ENCODE results near the gene RSU1.
"Not testable (repeated sequence)": the region's sequence is repeated elsewhere in the genome, so short reads cannot be mapped to it uniquely, and the experiment has no call there.

Gene RSU1

GRCh38 chr10:16817125-16818019 is at the start of gene RSU1:
TSS of gene RSU1 (minus strand) at chr10:16817424. CDS start at chr10:16817081, 343 bp downstream.
- peak; percentile 93 to 98 for DNase-seq

GRCh38 chr10:16866541-16867275 is 49.5 kb upstream of the RSU1 start:
- DNase-seq = no peak

- DNase-seq = no peak
These were observed 48.5 kb upstream of the RSU1 start for GRCh38 chr10:16865766-16866165.

- DNase-seq = no peak
These were observed 46.5 kb upstream of the RSU1 start for GRCh38 chr10:16863766-16864165.

- no peak for DNase-seq
These were observed 40.2 kb upstream of the RSU1 start for GRCh38 chr10:16857419-16857818.

- no peak for DNase-seq
These were observed 39.3 kb upstream of the RSU1 start for GRCh38 chr10:16856567-16856966.

- DNase-seq = no peak
These were observed 38.9 kb upstream of the RSU1 start for GRCh38 chr10:16856092-16856491.

- no peak for DNase-seq
These were observed 37.4 kb upstream of the RSU1 start for GRCh38 chr10:16854623-16855022.

GRCh38 chr10:16853809-16854208 is 36.6 kb upstream of the RSU1 start:
- DNase-seq = no peak

GRCh38 chr10:16853201-16853600 is 36.0 kb upstream of the RSU1 start:
- DNase-seq = peak in 1 of 2 experiments; percentile 49

- DNase-seq = no peak
These were observed 35.4 kb upstream of the RSU1 start for GRCh38 chr10:16852624-16853023.

- DNase-seq = no peak
These were observed 31.4 kb upstream of the RSU1 start for GRCh38 chr10:16848562-16849154.

- DNase-seq = no peak
These were observed 30.4 kb upstream of the RSU1 start for GRCh38 chr10:16847644-16848043.

- DNase-seq = no peak
These were observed 28.0 kb upstream of the RSU1 start for GRCh38 chr10:16845248-16845647.

- DNase-seq = peak in 1 of 2 experiments; percentile 63
These were observed 26.1 kb upstream of the RSU1 start for GRCh38 chr10:16843252-16843870.

- no peak for DNase-seq
These were observed 18.0 kb upstream of the RSU1 start for GRCh38 chr10:16835228-16835627.

- no peak for DNase-seq
These were observed 15.3 kb upstream of the RSU1 start for GRCh38 chr10:16832351-16833080.

- DNase-seq = no peak
These were observed 11.5 kb upstream of the RSU1 start for GRCh38 chr10:16828701-16829175.

GRCh38 chr10:16828114-16828568 is 10.9 kb upstream of the RSU1 start:
- DNase-seq = peak; percentile 23 to 69

GRCh38 chr10:16827474-16827873 is 10.2 kb upstream of the RSU1 start:
- DNase-seq = not testable (repeated sequence)

GRCh38 chr10:16822726-16823360 is 5.6 kb upstream of the RSU1 start:
- no peak for DNase-seq

- DNase-seq = no peak
These were observed 4.8 kb upstream of the RSU1 start for GRCh38 chr10:16822027-16822426.
